Activated CD8-positive, alpha-beta memory T cell treated with anti-CD3 and anti-CD28 coated beads for 24 hours (primary cell): ENCODE measurements around the gene GALNT2.

Experiments used
- DNase-seq: peaks from one replicate; pipeline ENCODE4 v3.0.0-alpha.2; 2020

Gene GALNT2

DNA sequence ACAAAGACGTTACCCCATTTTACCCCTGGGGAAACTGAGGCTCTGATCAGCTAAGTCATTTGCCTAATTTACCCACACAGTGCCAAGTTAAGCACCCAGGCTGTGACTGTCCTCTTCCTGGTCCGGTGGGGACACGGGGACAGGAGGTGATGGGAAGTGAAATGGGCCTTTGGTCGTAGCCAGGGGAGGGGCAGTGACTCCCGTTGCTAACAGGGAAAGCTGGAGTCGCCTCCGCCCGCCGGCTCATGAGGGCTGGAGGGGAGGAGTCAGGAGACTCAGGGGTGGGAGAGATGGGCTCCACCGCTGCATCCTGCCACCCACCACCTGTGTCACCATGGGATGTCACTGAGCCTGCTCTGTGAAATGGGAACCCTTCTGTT lies 219.8 kb downstream of the GALNT2 start:
- DNase-seq, result no peak

GRCh38 chr1:230287674-230288315 lies 220.8 kb downstream of the GALNT2 start:
- DNase-seq, result no peak

- DNase-seq, result no peak
Observed at GRCh38 chr1:230288641-230289349, 221.8 kb downstream of the GALNT2 start.

GRCh38 chr1:230289350-230289644 lies 222.3 kb downstream of the GALNT2 start:
- no peak for DNase-seq

DNA sequence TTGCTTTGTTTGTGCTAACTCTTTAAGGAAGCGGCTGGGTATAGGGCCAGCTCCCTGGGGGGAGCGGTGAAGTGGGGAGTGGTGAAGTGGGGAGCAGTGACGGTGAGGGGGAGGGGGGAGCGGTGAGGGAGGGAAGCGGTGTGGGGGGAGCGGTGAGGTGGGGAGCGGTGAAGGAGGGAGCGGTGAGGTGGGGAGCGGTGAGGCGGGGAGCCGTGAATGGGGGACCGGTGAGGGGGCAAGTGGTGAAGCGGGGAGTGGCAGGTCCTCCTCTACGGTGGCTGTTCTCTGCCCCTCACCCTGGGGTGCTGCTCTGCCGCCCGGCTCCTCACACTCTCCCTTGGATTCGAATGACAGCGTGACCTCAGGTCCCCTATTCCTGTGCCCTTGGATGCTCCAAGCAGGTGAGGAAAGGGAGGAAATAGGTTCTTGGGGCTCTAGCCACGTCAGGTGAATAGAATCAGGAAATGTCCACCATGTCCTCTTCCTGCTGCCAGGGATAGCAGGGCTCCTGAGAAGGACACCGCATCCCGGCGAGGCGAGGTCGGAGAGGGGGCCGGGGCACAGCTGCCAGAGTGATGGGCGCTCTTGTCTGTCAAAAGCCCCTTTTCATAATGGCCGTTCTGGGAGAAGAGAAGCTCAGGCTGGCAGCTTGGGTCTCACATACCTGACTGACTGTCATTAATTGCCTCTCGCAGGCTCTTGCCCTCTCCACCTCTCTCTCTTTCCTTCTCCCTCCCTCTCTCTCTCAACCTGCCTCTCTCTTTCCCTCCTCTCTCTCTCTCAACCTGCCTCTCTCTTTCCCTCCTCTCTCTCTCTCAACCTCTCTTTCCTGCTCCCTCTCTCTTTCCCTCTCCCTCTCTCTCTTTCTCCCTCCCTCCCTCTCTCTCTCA lies 224.9 kb downstream of the GALNT2 start:
- peak; percentile 32 for DNase-seq

GRCh38 chr1:230292689-230293389 lies 225.8 kb downstream of the GALNT2 start:
- DNase-seq, result no peak

- no peak for DNase-seq
Observed at GRCh38 chr1:230293390-230293700, 226.3 kb downstream of the GALNT2 start.

DNA sequence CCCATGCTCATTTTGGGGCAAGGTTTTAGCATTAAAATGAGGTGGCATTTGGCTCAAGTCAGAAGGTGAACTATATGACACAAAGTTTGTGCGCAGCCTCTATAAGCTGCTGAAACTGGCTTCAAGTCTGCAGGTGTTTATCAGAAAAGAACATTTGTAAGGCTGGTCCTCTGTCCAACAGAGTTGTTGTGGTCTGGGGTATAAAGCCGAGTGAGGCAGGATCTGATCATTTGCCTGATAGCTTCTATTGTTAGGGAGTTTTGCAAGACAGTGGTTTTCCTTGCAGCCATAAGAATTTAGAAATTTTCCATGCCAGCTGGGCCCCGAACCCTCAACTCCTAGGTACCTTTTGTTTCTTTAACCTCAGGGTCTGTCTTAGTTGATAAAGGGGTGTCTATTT lies 228.3 kb downstream of the GALNT2 start:
- DNase-seq, result no peak

GRCh38 chr1:230299191-230300006 lies 232.4 kb downstream of the GALNT2 start:
- no peak for DNase-seq

GRCh38 chr1:230300322-230301301 lies 233.6 kb downstream of the GALNT2 start:
- no peak for DNase-seq

GRCh38 chr1:230301322-230301721 lies 234.3 kb downstream of the GALNT2 start:
- no peak for DNase-seq

GRCh38 chr1:230301822-230302221 lies 234.8 kb downstream of the GALNT2 start:
- DNase-seq, result no peak

GRCh38 chr1:230303069-230303468 lies 236.0 kb downstream of the GALNT2 start:
- DNase-seq, result no peak

DNA sequence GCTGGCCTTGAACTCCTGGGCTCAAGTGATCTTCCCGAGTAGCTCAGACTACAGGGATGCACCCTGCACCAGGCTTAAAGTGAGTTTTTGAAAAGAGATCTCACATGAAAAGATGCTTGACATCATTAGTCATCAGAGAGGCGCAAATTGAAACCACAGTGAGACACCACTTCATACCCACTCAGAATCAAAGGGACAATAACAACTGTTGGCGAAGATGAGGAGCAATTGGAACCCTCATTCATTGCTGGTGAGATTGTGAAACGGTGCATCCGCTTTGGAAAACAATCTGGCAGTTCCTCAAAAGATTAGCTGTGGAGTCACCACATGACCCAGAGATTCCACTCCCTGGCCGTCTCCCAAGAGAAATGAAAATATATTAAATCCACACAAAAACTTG lies 236.8 kb downstream of the GALNT2 start:
- no peak for DNase-seq

- no peak for DNase-seq
Observed at GRCh38 chr1:230306169-230306568, 239.1 kb downstream of the GALNT2 start.

GRCh38 chr1:230307213-230307612 lies 240.2 kb downstream of the GALNT2 start:
- DNase-seq, result no peak

GRCh38 chr1:230308039-230308438 lies 241.0 kb downstream of the GALNT2 start:
- DNase-seq, result no peak

- DNase-seq, result no peak
Observed at GRCh38 chr1:230308821-230309220, 241.8 kb downstream of the GALNT2 start.

GRCh38 chr1:230309646-230310177 lies 242.7 kb downstream of the GALNT2 start:
- DNase-seq, result no peak

DNA sequence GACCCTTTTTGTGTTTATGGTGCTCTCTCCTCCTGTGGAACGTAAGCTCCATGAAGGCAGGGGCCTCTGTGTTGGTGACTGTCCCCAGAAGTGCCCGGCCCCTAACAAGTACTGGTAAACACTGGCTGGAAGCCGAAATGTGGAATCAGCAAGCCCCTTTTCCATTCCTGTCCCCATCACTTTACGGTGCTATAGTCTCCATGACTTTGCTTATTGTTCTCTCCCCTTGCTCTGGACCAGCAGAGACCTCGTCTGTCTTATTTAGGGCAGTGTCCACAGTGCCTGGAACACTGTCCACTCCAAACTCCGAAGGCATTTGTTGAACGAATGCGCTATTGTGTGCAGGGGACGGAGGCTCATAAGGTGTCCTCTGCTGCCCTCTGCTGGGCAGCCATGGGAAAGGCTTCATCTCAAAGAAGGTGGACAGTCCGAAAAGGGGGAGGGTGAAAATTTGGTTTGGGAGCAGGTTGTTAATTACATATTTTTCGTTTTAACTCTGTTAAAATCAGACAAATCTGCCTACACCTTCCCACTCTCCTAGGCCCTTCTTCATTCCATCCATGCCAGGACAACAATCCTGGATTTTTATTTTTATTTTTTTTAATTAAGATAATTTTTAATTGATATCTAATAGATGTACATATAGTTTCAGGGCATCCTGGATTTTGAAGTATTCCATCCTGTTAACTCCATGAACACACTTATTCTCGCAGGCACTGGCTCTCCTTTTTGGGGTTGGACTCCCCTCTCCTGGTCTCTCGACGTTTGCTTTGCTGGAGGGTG lies 243.5 kb downstream of the GALNT2 start:
- peak; percentile 88 for DNase-seq
